Activated CD4-positive, alpha-beta T cell treated with anti-CD3 and anti-CD28 coated beads, Interleukin-2, amount 50 U/mL, for 16 hours (primary cell): ENCODE results near the gene GABBR2.
A peak's percentile ranks its signal among the peaks of the same experiment; 100 is the strongest.
"Not testable (repeated sequence)": the region's sequence is repeated elsewhere in the genome, so short reads cannot be mapped to it uniquely, and the experiment has no call there.

Experiments used
- DNase-seq: peaks from one replicate; pipeline ENCODE4 v3.0.0-alpha.2; 2020

GABBR2 gene

GRCh38 chr9:98684816-98685215, 23.9 kb downstream of the GABBR2 start:
- not testable (repeated sequence) for DNase-seq

GRCh38 chr9:98678244-98678842, 30.4 kb downstream of the GABBR2 start:
- peak; percentile 24 for DNase-seq

GRCh38 chr9:98673681-98674080, 35.1 kb downstream of the GABBR2 start:
- DNase-seq: no peak

GRCh38 chr9:98667005-98667640, 41.6 kb downstream of the GABBR2 start:
- DNase-seq: no peak

- DNase-seq: no peak
Observed at GRCh38 chr9:98665501-98665900, 43.2 kb downstream of the GABBR2 start.

DNA sequence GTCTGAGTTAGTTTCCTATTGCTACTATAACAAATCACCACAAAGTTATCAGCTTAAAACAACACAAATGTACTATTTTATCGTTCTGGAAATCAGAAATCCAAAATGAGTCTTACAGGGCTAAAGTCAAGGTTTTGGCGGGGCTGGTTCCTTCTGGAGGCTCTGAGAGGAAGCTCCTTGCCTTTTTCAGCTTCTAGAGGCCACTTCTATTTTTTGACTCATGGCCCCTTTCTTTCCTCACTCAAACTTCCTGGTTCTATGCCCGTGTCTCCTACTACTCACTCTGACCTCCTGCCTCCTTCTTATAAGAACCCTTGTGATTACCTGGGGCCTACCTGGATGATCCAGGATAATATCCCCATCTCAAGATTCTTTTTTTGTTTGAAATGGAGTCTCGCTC, 48.2 kb downstream of the GABBR2 start:
- DNase-seq: no peak

DNA sequence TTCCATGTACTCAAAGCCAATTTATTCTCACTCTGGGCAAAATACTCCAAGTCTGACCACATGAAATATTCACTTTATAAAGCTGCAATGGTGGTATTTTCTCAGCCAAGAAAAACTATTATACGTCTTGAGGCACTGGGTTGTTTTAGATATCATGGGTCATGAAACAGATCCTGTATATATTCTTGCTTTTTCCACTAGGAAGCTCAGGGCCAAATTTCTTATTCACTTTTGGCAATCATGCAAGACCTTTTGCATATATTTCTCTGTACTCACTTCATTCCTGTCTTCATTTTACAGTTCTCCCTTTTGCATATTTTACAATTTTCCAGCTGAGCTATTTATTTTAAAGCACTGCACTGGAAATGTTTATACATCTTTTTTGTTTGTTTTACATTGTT, 49.8 kb downstream of the GABBR2 start:
- no peak for DNase-seq

DNA sequence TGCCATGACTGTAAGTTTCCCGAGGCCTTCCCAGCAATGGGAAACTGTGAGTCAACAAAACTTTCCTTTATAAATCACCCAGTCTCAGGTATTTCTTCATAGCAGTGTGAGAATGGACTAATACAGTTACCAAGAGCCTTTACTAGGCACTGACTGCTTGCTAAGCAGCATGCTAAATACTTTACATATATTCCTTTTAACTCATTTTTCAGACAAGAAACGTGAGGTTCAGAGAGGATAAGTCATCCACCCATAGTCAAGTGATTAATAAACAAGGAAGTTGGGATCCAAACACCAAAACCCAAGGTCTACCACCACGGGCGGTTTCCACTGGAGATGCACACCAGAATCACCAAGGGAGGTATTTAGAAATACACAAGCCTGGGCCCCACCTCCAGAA, 50.8 kb downstream of the GABBR2 start:
- DNase-seq: no peak

GRCh38 chr9:98656511-98656910, 52.2 kb downstream of the GABBR2 start:
- DNase-seq: no peak

GRCh38 chr9:98655428-98655827, 53.3 kb downstream of the GABBR2 start:
- not testable (repeated sequence) for DNase-seq

- DNase-seq: no peak
Observed at GRCh38 chr9:98654247-98654646, 54.5 kb downstream of the GABBR2 start.

- no peak for DNase-seq
Observed at GRCh38 chr9:98652741-98653140, 56.0 kb downstream of the GABBR2 start.

DNA sequence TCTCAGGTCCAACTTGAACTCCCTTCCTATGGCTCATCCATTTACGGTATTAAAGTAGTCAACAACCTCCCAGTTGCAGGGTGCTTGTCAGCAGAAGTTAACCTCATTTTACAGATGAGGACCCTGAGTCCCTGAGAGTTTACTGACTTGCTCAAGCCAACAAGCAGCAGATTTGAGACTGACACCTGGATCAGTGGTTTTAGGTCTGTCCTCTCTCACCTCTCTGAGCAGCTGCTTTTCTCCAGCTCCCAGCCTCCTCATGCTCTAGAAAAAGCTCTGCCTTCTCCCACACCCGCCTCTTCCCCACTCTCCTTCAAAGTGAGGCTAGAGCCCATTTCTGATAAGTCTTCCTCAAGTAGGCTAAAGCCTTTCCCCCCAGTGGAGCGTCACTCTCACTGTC, 56.4 kb downstream of the GABBR2 start:
- DNase-seq: no peak

DNA sequence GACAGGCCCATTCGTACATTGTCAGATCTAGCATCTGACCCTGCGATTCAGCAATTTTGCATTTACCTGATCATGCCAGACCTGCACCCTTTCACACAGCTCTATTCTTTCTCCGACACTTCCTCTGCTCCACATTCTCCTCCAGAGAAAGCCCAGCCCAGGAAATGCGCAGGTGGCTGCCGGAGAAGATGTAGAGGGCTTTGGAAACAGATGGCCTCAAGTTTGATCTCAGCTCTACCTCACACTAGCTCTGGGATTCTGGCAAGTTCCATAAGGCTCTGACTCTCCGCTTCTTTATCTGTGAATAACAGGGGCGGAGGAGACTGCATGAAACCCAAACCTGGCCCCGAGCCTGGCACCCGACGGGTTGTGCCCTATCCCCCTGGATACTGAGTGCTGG, 61.5 kb downstream of the GABBR2 start:
- DNase-seq: no peak

DNA sequence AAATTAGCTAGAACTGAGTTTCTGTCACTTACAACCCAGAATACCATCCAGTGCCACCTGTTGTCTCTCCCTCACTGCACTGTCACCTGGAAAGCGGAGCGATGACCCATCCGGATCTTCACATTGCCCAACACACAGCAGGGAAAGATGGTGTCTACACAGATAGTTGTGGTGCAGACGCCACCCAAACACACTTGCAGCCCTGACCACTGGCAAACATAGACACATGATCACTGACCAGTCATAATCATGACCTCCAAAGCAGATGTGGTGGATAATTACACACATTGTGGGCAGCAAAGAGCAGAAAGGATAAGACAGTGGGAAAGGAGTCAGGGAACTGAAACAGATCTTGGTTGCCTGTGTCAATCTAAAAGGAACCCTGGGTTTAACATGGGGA, 64.7 kb downstream of the GABBR2 start:
- DNase-seq: no peak

DNA sequence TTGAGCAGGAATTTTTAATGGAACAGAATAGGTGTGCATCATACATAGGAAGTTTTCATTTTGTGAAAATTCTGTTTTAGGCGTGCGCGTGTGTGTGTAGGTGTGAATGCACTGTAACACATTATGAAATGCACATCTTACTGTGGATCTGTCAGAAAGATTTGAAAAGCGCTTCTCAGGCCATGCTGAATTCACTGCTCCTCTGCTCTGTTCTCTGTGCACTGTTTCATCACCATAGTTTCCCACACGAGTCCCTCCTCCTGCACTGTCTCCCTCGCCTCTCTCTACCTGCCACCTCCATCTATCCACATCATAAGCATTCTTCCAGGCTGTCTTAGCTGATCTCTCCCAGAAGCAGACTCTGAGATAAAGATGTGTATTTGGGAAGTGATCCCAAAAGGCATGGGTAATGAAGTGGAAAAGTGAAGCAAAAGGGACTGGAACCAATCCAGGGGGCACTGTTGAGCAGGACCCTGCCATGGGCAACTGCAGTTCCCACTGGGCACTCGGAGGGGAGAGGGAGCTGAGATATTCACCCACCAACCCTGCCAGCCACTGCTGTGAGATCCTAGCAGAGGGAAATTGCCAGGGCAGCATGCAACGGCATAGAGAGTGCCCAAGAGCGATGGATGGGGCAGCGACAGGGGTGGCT, 65.9 kb downstream of the GABBR2 start:
- no peak for DNase-seq

DNA sequence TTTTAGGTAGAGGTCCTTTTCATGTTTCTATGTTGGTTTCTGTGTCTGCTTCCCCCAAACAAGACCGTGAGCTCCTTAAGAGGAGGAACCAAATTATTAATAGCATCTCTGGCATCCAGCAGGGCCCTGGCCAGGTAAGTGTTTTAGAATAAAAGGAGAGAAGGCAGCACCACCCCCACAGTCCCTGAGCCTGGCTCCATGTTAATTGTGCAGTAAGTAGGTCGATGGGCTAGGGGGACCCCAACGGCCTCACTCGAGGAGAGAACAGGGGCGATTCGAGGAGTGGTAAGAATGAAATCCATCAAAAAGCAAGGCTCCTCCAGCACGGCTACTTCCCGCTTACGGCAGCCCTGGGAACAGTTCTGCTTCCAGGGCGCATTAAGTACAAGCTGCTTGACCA, 67.0 kb downstream of the GABBR2 start:
- no peak for DNase-seq

- DNase-seq: no peak
Observed at GRCh38 chr9:98640394-98640793, 68.3 kb downstream of the GABBR2 start.

DNA sequence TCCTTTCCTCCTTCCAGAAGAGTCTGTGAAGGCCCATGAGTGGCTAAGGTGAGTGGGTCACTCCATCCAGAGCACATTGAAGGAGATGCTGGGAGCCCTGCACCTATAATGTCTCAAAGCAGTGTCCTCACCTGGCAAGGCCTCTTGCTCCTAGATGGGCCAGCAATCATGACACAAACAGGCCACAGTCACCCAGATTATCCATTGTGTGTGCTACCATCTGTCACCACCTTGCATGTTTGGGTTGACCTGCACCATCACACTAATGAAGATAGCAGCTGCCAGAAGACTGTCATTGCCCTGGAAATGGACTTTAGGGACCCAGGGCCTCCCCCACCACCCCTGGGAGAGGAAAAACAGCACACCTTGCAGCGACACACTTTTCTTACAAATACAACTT, 69.6 kb downstream of the GABBR2 start:
- no peak for DNase-seq

GRCh38 chr9:98637381-98637780, 71.4 kb downstream of the GABBR2 start:
- DNase-seq: no peak

- DNase-seq: no peak
Observed at GRCh38 chr9:98635374-98635773, 73.4 kb downstream of the GABBR2 start.

DNA sequence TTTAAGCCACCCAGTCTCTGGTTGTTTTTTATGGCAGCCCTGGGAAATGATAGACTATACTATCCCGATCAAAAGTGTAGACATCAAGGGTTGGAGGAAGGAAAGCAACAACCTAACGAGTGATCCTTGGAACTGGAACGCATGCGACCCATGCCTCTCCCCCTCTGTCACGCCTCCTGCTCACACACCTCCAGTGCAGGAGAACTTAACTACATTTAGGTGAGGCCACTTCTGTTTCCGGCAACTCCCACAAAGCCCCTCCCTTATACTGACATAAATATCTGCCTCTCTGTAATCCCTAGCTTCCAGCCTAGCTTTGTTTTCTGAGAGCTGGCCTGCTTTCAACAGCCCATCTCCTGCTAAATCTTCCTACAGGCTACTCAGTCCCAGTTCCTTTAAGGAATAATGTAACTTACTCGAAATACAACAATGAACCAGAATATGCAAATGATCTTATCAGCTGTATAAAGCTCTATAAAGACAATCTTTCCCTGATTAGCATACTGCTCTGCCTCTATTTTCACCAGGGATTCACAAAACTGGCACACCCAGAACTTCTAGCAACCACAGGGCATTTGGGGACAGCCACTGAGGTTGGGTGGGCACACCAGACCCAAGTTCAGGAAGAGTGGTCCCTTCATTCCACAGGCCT, 73.9 kb downstream of the GABBR2 start:
- no peak for DNase-seq

DNA sequence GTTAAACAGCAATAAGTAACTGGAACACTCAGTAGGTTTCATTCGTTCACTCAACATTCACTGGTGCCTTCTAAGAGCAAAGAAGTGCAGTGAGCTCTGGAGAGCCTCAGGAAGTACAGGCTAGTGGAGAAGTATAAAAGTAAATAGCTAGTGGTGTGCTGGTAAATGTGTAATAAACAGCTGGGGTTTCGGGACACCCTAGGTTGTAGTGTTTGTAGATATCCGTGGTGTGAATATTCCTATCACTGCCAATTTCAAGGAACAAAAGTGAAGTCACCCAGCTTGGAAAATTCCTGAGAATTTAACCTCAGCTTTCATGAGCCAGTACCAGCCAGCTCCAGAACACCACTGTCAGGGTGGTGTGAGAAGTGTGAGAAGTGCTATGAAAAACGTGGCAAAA, 75.9 kb downstream of the GABBR2 start:
- no peak for DNase-seq

- no peak for DNase-seq
Observed at GRCh38 chr9:98627296-98627695, 81.4 kb downstream of the GABBR2 start.
